HUES48 (cell line): ENCODE data around the gene CRACR2B.

Experiments
- H3K27ac ChIP-seq: one replicate; pipeline ENCODE4 v1.7.0; 2013; ENCODE audit warnings: low read depth, low read length, inconsistent platforms
- H3K27me3 ChIP-seq: 2 replicates; pipeline ENCODE4 v1.6.1; 2013; ENCODE audit warnings: mild to moderate bottlenecking, low read length; ENCODE audit not compliant: control insufficient read depth, insufficient read depth
- H3K36me3 ChIP-seq: 2 replicates; pipeline ENCODE4 v1.6.1; 2013; ENCODE audit warnings: low read length; ENCODE audit not compliant: control insufficient read depth, insufficient read depth
- H3K4me1 ChIP-seq: 2 replicates; pipeline ENCODE4 v1.6.1; 2013; ENCODE audit warnings: mild to moderate bottlenecking, low read length; ENCODE audit not compliant: control insufficient read depth, insufficient read depth
- H3K4me3 ChIP-seq: 2 replicates; pipeline ENCODE4 v1.5.1; 2013; ENCODE audit warnings: mild to moderate bottlenecking, low read depth, low read length
- H3K9ac ChIP-seq: 2 replicates; pipeline ENCODE4 v1.6.1; 2013; ENCODE audit warnings: mild to moderate bottlenecking, low read depth, low read length, moderate library complexity
- H3K9me3 ChIP-seq: 2 replicates; pipeline ENCODE4 v1.6.1; 2013; ENCODE audit warnings: low read length; ENCODE audit not compliant: control insufficient read depth, insufficient read depth

CRACR2B gene

DNA sequence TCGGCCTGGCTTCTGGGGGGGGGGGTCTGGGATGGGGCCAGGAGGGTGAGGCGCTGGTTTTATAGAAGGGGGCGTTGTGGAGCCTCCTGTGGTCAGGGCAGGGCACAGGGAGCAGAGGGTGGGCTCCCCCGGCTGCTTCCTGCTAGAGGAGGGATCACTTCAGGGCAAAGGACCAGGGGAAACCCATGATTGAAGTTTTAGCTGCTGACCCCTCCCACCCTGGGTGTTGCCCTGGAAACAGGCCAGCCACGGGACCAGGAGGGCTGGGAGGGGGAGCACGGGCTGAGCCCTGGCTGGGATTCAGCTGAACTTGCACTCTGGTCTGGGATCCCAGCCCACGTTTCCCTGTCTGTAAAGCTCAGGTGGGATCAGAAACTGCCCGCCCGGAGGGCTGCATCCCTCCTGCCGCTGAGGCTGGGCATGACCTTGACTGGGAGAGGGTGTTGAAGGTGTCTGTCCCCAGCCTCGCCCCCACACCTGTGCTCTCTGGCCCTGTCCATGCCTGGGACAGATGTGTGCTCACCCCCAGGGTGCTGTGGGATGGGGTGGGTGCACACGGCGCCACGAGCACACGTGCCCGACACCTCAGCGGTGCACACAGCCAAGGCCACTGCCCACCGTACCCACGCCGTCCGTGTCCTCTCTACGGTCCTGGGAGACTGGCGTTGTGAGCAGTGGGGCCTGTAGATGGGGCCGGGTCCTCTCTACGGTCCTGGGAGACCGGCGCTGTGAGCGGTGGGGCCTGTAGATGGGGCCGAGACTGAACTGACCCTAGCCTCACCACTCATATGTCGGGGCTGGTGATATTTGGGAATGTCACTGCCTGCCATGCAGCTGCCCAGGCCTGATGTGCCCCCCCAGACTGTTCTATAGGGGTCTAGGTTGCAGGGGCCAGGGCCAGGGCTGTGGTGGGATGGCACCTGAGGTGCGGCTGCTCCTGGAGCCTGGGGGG, 17.2 kb downstream of the CRACR2B start:
- Histone ChIP-seq H3K4me3 (peak overlapping the region; percentile 98), H3K36me3 (peaks cover 11% of the 10 kb centered on the region), H3K9me3 (no peaks in the 10 kb centered on the region), H3K27me3 (no peaks in the 10 kb centered on the region), H3K27ac (peak overlapping the region; percentile 98), H3K9ac (no peak overlapping the region; the same call in 1 of the 2 replicates), H3K4me1 (peaks cover 29% of the 10 kb centered on the region)

GRCh38 chr11:845872-846495, 18.3 kb downstream of the CRACR2B start:
- no peak overlapping the region for H3K4me3 ChIP-seq
- H3K4me1 ChIP-seq: peaks cover 26% of the 10 kb centered on the region
- H3K36me3 ChIP-seq: 0 out of 2 replicates have a peak, but pooled peaks cover 1% of the 10 kb centered on the region
- H3K27ac ChIP-seq: no peak overlapping the region
- H3K9me3 ChIP-seq: no peaks in the 10 kb centered on the region
- H3K9ac ChIP-seq: no peak overlapping the region
- peaks cover 3% of the 10 kb centered on the region; the same call in 1 of the 2 replicates for H3K27me3 ChIP-seq

DNA sequence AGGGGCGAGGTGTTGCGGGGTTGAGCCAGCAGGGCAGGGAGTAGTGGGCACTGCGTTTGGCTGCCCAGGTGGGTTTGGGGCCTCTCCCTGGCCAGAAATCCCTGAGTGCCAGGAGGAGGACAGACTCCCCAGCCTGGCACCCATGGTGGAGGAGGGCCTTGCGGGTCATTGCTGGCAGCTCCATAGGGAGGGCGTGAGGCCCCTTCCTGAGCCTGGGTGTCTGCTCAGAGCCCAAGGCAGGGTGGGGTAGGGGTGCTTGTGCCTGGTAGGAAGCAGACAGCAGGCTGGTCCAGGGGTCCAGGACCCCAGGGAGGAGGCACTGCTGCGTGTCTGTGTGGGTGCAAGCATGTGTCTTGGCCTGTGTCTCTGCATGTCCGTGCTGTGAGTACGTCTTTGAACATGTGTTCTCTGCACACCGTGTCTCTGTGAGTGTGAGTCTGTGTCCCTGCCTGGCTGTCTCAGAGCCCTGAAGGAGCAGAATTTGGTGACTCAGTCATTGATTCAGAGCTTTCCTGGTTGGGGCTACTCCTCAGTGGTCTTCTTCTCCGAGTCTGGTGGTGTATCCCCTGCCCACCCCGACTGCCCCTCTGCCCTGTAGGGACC, 18.9 kb downstream of the CRACR2B start:
- no peak overlapping the region for H3K9ac ChIP-seq
- H3K27ac ChIP-seq: no peak overlapping the region
- no peak overlapping the region for H3K4me3 ChIP-seq
- no peaks in the 10 kb centered on the region for H3K36me3 ChIP-seq
- H3K27me3 ChIP-seq: peaks cover 3% of the 10 kb centered on the region; the same call in 1 of the 2 replicates
- H3K9me3 ChIP-seq: no peaks in the 10 kb centered on the region
- peaks cover 23% of the 10 kb centered on the region for H3K4me1 ChIP-seq

DNA sequence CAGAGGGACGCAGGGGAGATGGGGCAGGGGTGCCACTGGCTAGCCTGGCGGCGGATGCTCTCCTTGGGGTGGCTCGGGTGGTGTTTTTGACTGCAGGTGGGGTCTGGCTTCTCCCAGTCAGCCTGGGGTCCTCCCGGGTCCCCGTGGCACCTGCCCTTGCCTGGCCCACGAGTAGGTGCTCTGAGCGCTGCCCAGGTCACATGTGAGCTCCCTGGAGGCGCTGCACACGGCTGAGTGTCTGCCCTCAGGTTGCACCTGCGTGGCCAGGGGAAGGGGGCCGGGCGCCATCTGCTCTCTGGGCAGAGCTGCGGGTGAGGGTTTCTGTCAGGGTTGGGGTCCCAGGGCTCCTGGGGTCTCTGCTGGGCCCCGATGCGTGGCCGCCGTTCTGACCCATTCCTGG, 20.2 kb downstream of the CRACR2B start:
- Histone ChIP-seq H3K9me3 (no peaks in the 10 kb centered on the region), H3K27ac (no peak overlapping the region), H3K4me3 (no peak overlapping the region), H3K9ac (no peak overlapping the region), H3K4me1 (peaks cover 23% of the 10 kb centered on the region), H3K36me3 (no peaks in the 10 kb centered on the region), H3K27me3 (peaks cover 3% of the 10 kb centered on the region; the same call in 1 of the 2 replicates)

- Histone ChIP-seq H3K9me3 (no peaks in the 10 kb centered on the region), H3K4me3 (no peak overlapping the region), H3K27me3 (peaks cover 3% of the 10 kb centered on the region; the same call in 1 of the 2 replicates), H3K27ac (no peak overlapping the region), H3K9ac (no peak overlapping the region), H3K36me3 (no peaks in the 10 kb centered on the region), H3K4me1 (peaks cover 23% of the 10 kb centered on the region)
Observed at GRCh38 chr11:848380-848931, 20.7 kb downstream of the CRACR2B start.

- Histone ChIP-seq H3K27me3 (peaks cover 3% of the 10 kb centered on the region; the same call in 1 of the 2 replicates), H3K36me3 (no peaks in the 10 kb centered on the region), H3K4me3 (peak overlapping the region; percentile 68), H3K9ac (no peak overlapping the region), H3K27ac (no peak overlapping the region), H3K4me1 (peaks cover 23% of the 10 kb centered on the region), H3K9me3 (no peaks in the 10 kb centered on the region)
Observed at GRCh38 chr11:849104-849824, 21.5 kb downstream of the CRACR2B start.

DNA sequence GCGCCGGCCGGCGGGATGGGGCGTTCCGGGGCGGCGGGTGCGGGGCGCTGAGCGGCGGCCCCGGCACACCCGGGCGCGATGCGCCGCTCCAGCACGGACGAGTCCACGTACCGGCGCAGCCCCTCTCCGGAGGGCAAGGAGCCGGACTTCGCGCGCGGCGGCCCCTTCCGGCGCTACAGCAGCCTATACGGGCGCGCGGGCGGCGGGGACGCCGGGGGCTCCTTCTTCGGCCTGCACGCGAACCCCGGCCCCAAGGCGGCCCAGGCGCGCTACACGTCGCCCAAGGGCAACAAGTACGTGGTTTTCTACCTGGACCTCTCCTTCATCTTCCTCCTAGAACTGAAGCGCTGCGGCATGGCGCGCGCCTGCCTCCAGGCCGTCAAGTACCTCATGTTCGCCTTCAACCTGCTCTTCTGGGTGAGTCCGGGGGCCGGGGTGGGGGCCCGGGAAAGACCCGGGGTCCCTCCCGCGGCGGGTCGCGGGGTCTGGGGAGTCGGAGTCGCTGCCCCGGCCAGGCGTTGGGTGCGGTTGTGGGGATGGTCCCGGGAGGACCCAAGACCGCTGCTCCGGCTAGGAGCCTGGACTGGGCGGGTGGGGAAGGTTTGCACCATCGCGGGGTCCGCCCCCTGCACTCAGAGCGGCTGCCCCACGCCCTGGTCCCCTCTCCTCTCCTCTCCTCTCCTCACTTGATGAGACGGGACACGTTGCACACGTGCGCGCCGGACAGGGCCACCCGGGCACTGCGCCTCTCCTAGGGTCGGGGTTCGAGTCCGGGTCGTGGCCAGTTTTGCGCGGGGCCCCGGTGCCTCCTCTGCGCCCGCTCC, 22.4 kb downstream of the CRACR2B start:
- Histone ChIP-seq H3K27ac (no peak overlapping the region), H3K9me3 (no peaks in the 10 kb centered on the region), H3K4me1 (peaks cover 19% of the 10 kb centered on the region), H3K4me3 (peak overlapping the region; percentile 68), H3K36me3 (no peaks in the 10 kb centered on the region), H3K27me3 (peaks cover 3% of the 10 kb centered on the region; the same call in 1 of the 2 replicates), H3K9ac (no peak overlapping the region)

- Histone ChIP-seq H3K9ac (no peak overlapping the region), H3K9me3 (no peaks in the 10 kb centered on the region), H3K27me3 (peaks cover 3% of the 10 kb centered on the region; the same call in 1 of the 2 replicates), H3K27ac (no peak overlapping the region), H3K36me3 (no peaks in the 10 kb centered on the region), H3K4me1 (peaks cover 13% of the 10 kb centered on the region; the same call in 1 of the 2 replicates), H3K4me3 (peak overlapping the region; percentile 68)
Observed at GRCh38 chr11:850775-851763, 23.4 kb downstream of the CRACR2B start.

GRCh38 chr11:852762-853161, 25.0 kb downstream of the CRACR2B start:
- H3K27ac ChIP-seq: no peak overlapping the region
- no peaks in the 10 kb centered on the region for H3K9me3 ChIP-seq
- peaks cover 15% of the 10 kb centered on the region for H3K4me1 ChIP-seq
- H3K4me3 ChIP-seq: no peak overlapping the region
- no peak overlapping the region for H3K9ac ChIP-seq
- H3K36me3 ChIP-seq: no peaks in the 10 kb centered on the region
- peaks cover 3% of the 10 kb centered on the region; the same call in 1 of the 2 replicates for H3K27me3 ChIP-seq
